Measurements from ENCODE around the gene LEF1.

Gene LEF1

DNA sequence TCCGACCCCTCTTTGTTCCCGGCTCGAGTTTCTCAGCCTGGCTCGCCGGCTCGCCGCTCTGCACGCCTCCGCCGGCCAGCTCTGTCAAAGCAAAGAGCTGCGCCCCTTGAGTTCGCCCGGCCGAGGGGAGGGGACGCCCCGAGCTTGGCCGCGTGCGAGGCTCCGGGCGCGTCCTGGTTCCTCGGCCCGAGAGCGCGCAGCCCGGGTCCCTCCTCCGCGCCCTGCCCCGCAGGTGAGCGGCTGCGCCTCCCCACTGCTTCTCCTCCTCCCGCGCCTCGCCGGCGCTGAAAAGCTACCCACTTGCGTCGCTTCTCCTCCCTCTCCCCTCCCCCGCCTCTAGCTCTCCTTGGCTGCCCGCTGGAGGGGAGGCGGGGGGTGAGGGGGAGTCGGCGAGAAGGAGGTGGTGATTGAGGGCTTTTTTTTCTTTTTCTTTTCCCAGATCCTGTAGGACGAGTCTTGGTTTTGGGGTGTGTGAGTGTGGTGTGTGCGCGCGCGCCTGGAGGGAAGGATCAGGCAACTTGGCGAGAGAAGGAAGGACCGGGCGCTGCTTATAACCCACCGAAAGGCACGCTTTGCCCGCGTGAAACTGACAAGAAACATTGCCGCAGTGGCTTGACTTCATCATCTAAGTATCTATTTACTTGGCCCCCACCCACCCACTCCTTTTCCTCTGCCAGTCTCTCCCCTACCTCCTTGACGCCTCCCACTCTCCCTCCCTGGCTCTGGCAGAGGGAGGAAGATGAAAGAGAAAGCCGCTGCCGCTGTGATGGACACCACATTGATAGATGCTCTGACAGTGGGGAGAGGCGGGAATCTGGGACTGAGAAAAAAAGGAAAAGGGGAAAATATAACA is at the start of gene LEF1:
Gene LEF1, minus strand, starts transcription at position 262 of the 853 bp plus-strand sequence. CDS start 1,165 bp downstream, outside the sequence.
- DNase-seq, result no peak

DNA sequence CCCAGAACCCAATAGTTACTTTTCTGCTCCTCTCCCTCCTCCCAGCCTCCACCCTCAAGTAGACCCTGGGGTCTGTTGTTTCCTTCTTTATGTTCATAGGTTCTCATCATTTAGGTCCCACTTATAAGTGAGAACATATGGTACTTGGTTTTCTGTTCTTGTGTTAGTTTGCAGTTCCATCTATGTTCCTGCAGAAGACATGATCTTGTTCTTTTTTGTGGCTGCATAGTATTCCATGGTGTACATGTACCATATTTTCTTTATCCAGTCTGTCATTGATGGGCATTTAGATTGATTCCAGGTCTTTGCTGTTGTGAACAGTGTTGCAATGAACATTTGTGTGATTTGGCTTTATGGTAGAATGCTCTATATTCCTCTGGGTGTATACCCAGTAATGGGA is 47.8 kb upstream of the LEF1 start:
- no peak for DNase-seq

DNA sequence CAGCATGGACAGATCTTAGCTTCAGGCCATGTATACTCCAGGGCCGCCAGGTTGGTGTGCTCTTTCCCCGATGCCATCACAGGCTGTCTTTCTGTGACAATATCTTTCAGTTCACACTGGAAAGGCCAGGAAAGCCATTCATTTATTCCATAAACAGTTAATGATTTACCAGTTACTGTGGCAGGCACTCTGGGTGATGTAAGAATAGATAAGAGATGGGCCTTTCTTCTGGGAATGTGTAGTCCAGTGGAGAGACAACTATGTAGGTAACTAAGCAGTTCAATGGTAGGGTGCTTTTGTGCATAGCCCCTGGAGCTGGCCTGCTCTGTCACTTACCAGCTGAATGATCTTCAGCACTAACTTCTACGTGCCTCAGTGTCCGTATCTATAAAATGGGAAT is 46.3 kb upstream of the LEF1 start:
- no peak for DNase-seq

DNA sequence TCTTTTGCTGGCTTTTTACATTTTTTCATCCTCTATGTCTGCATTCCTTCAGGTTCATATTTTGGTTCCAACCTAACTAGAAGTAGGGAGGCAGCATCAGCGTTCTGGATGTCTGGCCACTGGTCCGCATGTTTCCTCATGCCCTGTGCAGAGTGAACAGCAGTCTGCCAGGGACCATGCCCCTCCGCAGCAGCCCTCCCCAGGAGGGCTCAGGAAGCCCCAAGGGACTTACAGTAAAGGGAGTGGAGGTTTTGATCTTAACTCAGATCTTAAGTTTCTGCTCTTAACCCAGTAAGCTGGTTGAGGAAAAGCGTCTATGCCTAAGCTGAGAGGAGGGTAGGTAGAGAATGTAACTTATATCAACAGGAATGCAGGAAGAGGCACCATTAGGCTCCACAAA is 45.0 kb upstream of the LEF1 start:
- no peak for DNase-seq

DNA sequence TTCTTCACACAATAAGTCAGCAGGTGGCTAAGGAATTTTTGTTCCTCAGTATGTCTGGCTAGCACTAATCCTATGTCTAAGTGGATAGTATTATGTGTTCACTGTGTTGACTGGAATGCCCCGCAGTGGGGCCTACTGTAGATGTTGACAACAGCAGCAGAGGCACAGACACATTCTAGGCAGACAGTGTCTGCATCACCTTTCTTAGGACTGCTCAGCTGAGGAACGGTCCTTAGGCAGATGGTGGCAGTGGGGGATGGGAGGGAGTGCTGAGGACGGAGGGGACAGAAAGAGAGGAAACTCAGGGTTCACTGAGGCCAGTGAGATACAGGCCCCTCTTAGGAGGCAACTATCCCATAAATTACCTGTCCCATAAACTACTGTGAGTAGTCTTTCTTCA is 44.6 kb upstream of the LEF1 start:
- no peak for DNase-seq

DNA sequence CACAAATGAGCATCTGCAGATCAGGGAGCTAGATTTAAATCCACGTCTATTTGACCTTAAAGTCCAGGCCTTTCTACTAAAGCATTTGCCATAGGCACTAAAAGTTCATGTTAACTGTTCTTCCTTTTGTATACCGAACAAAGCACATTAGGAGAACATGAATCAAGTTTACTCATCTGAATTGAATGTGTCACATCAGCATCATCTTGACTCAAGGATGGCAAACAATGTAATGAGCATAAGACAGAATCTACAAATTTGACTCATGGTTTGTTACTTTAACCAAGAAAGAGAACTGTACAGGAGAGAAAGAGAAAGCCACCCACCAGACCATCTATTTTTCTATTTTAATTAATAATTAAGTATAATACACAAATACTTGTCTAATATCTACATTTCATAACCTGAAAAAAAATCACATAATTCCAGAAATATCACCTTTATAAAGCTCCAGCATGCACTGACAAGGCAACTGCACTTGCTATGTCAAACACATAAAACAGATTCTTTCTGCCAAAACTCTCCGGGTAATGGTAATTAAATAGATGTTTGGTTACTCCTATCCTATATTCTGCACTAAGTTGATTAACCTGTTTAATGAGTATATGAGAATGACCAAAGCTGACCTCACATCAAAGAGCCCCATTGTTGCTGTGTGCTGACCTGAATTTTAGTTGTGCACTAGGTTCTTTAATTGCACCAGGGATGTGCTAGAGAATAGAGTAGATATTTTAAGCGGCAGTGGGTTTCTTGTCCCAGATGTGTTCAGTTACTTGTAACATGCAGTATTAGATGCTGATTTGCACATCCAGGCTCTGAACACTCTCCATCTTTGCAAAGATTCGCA is 42.5 kb upstream of the LEF1 start:
- DNase-seq, result no peak

DNA sequence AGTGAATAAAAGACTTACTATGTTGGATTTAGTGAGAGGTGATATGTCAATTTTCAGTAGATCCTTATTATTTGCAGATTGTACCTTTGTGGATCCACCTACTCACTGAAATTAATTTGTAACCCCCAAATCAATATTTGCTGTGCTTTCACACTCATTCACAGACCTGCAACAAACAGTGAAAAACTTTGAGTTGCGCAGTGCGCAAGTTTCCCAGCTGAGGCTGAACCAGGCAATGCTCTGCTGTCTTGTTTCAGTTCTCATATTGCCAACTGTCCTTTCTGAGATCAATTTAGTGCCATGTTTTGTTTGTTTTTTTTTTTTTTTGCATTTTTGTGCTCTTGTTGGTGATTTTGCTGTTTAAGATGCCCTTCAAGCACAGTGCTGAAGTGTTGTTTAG is 40.8 kb upstream of the LEF1 start:
- no peak for DNase-seq

DNA sequence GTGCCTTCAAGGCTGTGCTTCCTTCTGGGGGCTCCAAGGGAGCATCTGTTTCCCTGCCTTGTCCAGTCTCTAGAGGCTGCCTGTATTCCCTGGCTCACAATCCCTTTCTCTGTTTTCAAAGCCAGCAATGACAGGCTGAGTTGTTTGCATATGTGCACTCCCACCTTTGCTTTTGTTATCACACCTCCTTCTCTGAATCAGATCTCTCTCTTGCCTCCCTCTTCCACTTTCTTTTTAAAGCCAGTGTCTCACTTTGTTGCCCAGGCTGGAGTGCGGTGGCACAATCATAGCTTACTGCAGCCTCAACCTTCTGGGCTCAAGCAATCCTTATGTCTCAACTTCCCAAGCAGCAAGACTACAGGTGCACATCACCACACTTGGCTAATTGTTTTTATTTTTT is 37.1 kb upstream of the LEF1 start:
- DNase-seq, result no peak

DNA sequence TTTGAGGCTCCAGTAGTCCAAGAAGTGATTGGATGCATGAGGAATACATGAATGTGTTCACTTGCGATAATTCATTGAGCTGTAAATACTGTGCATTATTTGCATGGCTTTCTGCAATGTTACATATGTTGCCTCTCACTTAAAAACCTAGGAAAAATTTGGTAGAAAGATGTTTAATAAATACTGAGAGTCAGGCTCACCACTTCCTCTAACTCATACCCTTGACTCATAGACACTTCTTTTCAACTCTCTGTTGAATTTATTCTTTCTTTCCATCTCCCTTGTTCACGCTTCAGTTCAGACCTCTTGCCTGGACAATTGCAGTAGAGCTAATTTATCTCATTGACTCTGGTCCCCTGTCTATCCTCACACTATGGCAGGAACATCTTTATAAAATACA is 35.8 kb upstream of the LEF1 start:
- no peak for DNase-seq

DNA sequence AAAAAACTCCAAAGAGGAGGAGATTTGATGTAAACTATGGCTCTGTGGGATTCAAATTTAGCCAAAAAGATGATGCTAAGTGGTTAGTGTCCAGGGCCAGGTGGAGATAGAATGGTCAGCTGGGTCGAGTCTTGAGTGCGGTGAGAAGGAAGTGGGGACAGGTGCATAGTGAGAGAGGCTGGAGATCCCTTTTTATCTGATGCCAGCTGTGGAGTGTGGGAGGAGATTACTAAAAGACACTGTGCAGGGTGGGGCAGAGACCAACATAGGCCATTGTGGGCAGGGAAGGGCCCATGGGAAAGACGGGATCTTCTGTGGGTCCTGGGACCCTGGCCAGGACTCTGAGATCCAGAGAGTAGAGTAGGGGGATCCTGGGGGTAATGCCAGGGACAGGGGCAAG is 34.6 kb upstream of the LEF1 start:
- no peak for DNase-seq

DNA sequence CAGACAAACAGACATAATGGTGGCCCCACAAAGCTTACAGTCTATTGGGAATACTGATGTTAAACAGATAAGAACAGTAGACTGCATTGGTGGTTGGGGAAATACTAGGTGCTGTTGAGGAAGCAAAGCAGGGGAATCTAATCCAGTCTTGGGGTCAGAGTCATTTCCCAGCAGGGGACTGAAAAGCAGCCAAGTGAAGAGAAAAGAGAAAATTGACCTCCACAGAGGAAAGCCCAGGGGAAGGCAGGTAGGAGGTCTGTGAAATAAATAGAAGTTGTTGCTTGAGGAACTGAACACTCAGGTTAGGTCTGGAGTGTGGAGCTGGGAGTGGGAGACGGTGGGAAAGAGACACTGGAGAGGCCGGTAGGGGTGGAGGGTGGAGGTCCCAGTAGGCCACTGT is 33.0 kb upstream of the LEF1 start:
- no peak for DNase-seq

DNA sequence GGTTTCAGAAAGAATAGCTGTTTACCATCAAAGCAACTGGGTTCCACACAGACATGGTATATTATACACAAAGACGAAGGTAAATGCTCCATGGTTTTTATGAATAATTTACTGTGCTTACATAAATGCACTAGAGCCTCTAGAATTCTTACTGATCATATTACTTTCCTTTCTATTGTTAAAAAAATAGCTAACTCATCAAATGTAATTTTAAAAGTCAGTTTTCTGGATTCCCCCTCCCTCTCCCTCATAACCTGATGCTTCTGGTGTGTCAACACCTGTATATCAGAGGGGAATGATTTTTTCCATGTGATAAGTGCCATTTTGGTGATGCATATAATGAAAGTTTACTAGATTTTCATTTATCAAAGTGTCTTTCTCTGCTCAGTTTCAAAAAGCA is 31.1 kb upstream of the LEF1 start:
- no peak for DNase-seq

DNA sequence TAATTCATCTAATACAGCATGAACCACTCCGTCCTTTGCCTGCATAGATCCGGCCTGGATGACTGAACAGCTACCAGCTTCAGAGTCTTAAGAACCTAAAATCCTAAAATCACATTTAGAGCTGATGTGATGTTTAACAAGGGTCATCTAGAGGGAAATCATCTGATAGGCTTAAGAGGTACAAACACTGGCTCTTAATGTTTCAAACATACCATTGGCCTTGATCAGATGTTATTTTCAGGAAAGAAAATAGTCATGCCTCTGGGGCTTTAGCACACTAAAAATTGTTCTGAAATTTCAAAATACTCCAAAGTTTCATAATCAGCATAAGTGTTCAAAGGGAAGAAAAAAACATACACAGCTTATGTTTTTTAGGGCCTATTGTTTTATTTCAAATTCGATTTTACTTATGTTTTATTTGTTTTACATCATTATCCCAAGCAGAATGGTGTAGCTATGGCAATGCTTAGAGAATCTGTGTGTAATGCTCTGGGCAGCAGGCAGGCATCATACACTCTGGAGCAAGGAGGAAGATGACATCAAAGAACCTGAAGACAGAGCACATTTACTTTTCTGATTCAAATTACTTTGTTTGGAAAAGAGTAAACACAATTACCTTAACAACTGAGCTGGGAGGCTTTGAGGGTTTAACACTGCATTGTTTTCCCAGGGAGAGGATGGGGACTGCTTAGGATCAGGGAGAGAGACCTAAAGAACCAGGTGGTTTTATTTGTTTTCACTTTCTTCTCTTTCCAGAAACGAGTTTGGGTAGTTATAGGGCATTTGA is 25.3 kb upstream of the LEF1 start:
- DNase-seq, result no peak

DNA sequence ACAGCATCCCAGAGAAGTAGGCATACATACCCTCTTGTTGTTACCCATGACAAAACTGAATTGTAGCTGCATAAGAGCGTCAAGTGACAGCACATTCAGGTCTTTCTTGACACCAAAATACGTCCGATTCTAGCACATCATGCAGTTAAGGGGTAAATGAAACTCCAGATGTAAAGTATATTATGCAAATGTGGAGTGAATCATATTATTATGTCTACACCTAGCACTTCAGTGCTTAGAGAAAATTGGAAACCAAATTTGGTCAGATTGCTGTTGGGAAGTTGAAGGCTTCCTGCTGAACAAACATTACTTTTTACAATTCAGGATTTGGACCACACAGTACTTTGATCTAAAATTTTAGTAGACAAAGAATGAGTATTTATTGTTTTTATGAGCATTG is 24.2 kb upstream of the LEF1 start:
- no peak for DNase-seq

DNA sequence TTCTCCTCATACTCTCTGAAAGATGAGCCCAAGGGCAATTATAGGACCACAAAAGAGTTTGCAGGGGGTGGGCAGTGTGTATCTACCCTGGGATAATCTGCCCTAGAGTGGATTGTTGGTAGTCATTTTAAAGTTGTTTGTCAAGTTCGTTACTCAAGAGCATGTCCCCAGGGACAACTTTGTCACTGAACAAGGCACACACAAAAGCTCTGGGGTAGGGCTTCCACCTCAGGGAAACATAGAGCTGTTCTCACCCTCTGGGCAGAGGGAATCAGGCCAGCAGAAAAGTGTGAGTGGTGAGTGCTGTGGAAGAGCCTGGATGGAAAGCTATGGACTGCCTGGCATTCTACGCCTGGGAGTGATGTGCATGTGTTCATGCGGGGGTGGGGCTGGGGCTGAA is 23.3 kb upstream of the LEF1 start:
- DNase-seq, result no peak

DNA sequence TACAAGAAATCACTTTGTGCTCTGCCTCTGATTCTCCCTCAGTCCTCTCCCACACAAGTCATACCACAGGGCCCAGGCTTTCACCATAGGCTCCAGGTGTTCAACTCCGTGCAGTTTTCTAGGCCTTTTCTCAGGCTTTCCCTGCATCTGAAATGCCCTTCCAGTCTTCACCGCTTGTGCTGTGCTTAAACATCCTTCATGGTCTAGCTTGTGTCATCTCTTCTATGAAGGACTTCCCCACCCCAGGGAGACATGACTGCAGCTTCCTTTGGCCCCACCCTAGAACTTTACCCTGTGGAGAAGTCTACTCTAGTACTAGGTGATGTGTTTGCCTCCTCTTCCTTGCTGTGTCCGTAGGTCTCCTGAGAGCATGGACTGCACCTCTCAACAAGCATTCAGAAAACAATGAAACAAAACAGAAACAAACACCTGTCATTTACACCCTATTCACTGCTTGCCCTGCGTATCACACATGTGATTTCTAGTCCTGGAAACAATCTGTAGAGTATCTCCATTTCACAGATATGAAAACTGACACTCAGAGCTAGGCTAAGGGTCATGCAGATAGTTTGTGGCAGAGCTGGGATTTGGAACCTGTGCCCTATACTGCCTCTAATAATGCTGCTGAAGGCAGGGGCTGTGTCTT is 22.7 kb upstream of the LEF1 start:
- no peak for DNase-seq

DNA sequence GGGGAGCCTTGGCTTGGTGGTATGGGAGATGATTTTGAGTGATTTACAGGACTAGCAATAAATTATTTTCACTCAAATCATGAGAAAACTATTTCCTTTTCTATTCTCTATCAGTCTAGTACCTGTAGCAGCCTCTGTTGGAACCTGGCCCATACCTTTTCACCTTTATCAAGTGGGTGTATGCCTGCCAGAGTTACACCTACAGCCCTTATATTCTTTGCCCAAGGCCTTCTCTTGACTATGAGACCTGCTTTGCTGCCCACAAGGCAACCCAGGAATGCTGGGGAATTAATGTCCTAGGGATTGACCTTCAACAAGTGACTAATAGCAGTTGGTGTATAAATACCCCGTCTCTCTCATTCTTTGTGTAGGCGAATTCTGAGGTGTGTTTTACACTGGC is 20.0 kb upstream of the LEF1 start:
- no peak for DNase-seq

DNA sequence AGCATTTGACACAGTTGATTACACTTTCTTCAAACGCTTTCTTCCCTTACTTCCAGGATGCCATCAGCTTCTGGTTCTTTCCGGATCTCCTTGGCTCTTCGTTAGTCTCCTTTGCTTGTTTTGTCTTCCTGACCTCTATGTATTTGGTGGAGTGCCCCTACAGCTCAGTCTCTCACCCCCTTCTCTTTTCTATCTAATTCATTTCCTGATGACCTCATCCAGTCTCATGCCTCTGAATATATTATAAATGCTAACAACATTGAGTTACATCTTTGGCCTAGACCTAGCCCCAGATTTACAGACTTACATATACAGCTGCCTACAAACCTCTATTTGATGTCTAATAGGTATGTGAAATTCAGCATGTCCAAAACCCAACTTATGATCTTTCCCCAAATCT is 16.5 kb upstream of the LEF1 start:
- no peak for DNase-seq

DNA sequence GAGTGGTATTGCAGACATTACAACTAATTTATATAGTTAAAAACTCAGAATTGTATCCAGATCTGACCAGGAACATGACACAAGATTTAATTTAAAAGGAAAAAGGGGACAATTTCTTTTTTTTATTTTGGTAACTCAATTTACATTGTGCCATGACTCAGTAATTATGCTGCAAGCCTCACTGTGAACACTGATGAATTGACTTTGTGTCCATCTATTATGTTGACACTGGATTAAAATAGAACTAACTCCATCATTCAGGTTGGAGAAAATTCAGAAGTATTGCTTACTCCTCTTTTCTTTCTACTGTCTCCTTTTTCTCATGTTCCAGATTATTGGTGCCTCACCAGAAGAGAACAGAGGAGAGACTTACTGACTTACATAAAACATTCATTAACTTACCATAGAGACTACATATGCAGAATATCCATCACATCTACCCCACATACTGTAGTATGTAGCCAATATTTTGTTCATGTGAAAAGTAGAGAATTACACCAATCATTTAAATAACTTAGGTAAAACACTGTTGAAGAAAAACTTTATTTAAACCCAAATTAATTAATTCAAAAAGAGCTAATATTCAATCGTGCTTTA is 15.8 kb upstream of the LEF1 start:
- DNase-seq, result no peak

DNA sequence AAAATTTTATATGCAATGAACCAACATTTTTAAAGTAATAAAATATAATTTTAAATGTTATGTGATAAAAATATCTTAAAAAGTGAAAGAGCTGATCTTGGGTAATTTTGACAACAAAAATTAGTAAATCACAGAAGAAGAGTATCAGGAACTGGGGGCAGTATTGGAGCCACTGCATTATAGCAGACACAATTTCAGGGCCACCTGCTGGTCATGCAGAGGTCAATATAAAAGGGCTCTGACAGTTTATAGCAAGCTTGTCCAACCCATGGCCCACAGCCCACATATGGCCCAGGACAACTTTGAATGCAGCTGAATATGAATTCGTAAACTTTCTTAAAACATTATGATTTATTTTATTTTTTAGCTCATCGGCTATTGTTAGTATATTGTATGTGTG is 13.0 kb upstream of the LEF1 start:
- no peak for DNase-seq

DNA sequence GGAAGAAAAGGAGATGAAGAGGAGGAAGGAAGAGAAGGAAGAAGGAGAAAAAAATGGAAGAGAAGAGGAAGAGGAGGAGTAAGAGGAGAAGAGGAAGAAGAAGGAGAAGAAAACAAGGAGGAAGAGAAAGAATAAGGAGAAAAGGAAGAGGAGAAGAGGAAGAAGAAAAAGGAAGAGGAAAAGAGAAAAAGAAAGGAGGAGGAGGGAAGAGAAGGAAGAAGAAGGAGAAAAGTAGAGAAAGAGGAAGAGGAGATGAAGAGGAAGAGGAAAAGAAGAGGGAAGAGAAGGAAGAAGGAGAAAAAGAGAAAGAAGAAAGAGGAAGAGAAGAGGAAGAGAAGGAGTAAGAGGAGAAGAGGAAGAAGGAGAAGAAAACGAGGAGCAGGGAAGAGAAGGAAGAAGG is 11.8 kb upstream of the LEF1 start:
- no peak for DNase-seq

DNA sequence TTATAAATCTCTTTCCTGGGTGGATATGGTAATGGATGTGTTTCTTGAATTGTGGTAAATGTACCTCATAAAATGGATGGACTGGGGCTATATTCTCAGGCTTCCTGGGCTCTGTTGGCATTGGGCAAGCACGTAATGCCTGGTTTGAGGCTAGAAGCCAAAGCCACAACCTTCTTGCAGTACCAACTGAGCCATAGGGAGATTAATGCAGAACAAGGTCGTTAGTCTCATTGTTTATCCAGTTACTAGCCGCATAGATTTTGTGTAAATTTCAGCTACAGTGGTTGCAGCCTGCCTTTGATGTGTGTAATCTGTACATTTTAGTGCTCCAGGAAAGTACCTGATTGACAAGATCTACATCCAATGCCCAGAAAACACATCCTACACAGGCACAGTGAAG is 7.2 kb upstream of the LEF1 start:
- no peak for DNase-seq

DNA sequence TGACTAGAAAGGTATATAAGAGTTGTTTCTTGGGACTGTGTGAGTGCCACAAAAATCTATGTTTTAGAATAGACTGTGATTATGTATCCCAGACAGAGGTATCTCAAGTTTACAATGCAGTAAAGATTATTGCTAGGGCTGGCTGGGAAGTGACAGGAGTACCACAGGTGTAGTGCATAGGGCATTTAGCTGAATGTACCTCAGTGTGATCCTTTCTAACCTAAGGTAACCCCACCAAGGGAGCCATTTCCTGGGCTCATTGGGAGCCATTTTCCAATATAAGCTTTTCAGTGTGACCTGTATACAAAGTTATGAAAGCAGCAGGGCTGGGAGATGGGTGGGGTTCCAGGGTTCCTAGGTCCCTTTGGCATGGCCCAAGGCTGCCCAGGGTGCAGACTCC is 6.1 kb upstream of the LEF1 start:
- DNase-seq, result no peak
